ENCODE measurements around the gene RAD51B.

- TF ChIP-seq, protein P1, sequence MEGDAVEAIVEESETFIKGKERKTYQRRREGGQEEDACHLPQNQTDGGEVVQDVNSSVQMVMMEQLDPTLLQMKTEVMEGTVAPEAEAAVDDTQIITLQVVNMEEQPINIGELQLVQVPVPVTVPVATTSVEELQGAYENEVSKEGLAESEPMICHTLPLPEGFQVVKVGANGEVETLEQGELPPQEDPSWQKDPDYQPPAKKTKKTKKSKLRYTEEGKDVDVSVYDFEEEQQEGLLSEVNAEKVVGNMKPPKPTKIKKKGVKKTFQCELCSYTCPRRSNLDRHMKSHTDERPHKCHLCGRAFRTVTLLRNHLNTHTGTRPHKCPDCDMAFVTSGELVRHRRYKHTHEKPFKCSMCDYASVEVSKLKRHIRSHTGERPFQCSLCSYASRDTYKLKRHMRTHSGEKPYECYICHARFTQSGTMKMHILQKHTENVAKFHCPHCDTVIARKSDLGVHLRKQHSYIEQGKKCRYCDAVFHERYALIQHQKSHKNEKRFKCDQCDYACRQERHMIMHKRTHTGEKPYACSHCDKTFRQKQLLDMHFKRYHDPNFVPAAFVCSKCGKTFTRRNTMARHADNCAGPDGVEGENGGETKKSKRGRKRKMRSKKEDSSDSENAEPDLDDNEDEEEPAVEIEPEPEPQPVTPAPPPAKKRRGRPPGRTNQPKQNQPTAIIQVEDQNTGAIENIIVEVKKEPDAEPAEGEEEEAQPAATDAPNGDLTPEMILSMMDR (conservative IDR thresholded peaks at IDR 0.05; ENCODE audit: low read depth, low read length) = no peak
- TF ChIP-seq EZH2 (IDR thresholded peaks at IDR 0.05; ENCODE audit: low read length, unreplicated experiment) (no peak), EZH2phosphoT487 (IDR thresholded peaks at IDR 0.05; ENCODE audit: borderline replicate concordance, low read length) (no peak)
These were observed 687.3 kb downstream of the RAD51B start for GRCh38 chr14:68506645-68507419.

All from PC-3 (cell line).